Stimulated activated CD8-positive, alpha-beta memory T cell treated with anti-CD3 and anti-CD28 coated beads, Interleukin-7, amount 100 ng/mL, for 4 hours (primary cell): ENCODE data around the gene ZNF521.

Source experiments
- DNase-seq, 2 donors: peaks; one replicate each; pipeline ENCODE4 v3.0.0-alpha.2; 2020; ENCODE audit warnings: low read depth in 2 of 2

ZNF521 gene

DNA sequence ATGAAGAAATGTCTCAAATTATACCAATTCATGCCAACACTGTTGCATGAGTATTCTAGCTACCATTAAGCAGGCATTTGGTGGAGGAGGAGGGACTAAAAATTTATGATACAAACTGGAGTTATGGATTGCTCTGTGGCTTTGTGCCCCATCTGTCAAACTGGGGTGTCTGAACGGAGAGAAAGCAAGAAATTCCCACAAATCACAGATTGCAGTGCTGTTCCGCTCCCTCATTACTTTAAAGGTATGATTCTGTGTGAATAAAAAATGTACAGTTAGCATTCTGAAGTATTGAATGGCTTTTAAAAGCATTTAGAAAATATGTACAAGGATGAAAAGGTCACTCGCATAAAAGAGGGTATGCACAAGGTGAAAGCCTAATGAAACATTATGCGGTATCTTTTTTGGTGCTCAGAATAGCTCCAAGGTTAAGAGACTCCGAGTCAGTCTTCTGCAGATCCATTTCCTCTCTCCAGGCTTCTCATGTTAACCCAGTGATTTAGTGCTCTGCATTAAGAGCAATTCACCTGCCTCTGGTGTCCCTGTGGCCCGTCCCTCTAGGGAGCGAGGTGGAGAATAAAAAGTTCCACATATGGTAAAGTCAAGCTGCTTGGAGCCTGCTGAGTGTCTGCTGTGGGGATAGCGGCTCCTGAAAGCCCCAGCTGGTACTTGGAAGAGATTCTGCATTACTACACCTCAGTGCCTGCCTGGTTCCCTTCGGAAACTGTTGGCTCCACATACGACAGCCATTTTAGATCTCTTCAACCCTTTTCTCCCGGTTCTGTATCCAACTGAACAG, 184.2 kb downstream of the ZNF521 start:
- DNase-seq, result no peak

DNA sequence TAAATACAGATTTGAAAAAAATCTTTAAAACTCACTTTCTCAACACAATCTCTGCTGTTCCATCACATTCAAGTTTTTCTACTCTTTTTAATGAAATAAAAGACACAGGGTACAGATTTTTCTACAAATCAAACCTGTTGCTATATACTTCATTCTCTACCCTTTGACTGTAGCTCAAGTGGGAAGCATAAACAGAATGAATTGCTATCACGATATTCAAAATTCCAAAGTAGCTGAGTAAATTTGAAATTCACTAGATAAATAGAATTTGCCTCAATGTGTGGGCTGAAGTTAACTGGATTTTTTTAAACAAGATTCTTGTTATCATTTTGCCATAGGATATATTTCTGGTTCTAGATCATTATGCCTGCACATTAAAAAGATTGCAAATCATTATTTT, 185.9 kb downstream of the ZNF521 start:
- no peak for DNase-seq

DNA sequence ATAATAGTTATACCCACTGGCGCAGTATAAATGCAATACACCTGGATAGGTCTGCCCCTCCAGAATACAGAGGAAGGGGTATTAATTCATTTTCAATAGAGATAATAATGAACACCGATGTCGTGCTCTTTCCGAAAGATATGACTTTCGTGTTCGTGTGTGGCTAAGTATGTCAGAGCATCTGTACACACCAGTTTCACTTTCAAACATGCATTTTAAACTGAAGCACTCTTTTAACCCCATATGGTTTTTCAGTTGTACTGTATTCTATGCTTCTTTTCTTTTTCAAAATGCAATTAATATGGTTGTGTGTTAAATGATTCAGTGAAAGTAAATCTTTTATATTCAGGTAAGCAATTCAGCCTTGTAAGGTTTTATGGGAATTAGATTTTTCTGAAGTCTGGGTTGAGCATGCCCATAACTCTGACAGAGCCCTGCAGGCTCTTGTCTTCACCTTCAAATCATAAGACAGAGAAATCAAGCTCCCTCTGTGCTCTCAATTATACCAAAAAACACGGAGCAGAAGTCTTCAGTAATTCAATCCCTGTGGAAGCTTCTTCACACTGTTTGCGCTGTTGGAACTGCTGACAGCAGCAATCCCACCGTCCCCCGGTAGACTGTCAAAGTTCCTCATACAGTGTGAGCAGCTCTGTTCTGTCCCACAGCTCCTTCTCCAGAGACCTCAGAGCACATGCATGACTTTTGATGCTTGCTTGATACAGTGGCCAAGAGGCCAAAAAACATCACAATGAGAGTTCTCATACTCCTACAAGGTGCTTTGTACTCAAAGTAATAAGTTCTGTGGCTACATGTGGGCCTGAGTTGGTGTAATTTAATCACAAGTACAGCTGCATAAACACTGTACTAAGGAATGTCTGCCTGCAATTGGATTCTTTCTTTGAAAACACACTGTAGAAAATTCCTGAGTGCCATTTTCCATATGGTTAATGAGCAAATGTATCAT, 186.8 kb downstream of the ZNF521 start:
- DNase-seq, result no peak

DNA sequence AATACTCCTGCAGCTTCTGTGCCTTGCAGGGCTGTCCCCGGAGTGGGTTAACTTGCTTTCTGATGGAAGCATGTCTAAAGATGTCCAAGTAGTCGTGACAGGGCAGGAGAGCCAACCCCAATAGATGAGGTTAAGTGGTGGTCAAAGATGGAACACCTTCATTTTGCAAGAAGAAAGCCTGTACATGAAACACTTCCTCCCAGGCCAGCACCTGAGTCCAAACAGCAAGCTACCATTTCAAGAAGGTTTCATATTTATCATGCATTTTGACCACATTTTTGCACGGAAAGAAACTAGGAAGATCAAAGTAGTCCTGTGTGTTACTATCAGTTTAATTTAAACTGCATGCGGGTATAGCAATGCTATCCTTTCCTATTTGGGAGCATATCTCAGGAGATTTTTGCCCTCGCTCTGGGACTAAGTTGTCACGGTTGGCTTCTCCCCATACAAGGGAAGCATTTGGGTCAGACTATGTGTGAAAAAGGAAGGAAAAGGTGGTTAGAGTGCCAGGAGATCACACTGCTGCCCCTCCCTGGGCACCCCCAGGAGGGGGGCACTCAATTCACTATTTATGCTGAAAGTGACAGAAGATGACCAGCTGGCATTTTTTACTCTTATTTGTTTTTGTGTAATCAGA, 187.6 kb downstream of the ZNF521 start:
- DNase-seq, result no peak

DNA sequence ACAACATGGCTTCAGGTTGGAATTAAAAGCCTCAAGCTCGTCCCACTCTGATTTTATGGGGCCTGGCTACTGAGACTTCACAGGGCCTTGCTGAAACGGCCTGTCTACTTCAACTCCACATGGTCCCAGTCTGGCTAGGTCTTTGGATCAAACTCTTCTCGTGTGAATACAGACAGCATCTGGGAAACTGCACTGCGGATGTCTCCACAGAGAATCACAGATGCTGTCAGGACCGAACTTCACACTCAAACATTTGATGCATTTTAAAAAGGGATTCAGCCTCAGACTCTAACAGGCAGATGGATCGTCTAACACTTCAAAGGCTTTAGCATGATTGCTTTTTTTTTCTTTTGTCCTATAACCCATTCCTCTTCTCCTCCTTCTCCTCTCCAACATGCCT, 198.5 kb downstream of the ZNF521 start:
- DNase-seq, result no peak

DNA sequence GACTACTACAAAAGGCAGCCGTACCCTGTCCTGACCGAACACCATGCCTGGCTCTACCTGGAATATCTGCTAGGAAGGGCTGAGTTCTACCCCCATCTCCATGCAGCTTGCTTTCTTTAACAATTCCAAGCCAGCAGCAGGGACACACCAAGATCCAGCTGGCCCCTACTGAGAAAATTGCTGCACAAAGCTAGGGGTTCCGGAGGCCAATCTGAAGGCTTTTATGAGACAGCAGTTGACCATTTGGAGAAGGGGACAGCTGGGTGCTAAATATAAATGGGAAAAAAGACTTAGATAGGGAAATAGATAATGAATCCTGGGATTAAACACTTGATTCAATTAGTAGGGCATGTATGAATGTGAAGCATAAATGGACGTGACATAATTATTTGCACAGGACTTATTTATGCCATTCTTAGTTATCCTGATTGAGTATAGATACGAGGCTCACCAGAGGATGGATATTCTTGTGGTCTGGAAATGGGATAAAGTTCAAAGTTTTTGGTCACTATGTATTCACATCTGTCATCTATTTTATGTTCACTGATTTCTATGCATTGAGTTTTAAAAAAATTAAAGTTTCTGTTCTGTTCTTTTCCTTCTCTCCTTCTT, 204.0 kb downstream of the ZNF521 start:
- no peak for DNase-seq

DNA sequence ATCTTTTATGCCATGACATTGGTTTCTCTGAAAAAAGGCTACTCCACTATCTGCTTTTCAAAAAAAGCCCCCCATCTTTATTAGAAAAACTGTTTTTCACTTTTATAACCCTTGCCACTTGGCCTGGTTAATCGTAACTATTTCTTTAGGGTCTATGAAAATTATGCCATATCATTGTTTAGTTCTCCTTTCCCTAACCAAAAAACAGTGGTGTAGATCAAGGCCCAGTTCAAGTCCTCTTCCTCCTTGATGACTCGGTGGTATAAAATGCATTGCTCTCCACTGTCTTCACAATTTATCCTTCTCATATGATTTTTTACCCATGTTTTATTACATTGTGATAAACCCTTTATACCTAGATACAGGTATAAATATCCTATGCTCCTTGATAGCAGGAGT, 205.5 kb downstream of the ZNF521 start:
- DNase-seq, result no peak

DNA sequence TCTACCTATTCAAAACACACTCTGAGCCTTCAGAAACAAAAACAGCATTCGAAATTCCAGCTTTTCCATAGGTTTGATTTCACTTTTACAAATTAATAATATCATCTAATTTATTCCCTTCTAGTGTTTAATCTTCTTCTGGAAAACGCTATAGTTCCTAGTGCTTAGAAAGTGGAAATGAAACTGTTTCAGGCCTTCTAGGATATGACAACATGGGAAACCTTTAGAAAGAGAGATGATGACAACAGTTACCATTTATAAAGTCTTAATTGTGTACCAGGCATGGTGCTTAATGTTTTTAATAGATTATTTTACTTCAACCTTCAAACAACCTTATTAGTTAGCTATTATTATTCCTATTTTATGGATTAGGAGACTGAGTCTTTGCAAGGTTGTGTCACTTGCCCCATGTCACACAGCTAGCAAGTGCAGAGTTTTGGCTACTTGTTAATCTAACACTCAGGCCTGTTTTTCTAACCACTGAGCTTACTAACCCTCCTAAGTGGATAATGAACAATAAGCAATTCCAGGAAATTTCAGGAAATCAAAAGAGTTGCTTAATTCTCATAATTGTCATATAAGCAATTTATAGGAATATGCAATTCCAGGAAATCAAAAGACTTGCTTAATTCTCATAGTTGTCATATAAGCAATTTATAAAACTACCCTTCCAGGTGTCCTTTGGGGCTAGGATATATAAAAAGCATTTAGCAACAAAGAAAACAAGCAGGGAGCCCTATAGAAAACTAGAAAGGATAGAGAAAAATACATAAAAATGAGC, 206.0 kb downstream of the ZNF521 start:
- no peak for DNase-seq

DNA sequence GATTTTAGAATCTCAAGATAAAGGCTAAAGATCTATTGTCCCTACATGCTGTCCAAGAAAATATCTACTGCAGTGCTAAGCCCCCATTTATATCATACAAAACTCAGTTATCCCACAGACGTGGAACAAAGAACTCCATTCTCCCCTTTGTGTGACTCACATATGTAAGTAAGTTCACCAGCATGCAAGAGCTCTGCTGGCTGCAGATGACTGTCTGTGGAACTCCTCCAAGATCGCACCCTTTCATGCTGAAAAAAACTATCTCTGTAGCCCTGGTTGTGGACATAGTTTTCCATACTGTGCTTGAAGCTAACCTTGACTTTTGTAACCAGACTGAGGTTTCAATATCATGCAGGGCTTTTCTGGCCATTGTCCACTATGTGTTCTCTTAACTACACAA, 207.1 kb downstream of the ZNF521 start:
- no peak for DNase-seq

DNA sequence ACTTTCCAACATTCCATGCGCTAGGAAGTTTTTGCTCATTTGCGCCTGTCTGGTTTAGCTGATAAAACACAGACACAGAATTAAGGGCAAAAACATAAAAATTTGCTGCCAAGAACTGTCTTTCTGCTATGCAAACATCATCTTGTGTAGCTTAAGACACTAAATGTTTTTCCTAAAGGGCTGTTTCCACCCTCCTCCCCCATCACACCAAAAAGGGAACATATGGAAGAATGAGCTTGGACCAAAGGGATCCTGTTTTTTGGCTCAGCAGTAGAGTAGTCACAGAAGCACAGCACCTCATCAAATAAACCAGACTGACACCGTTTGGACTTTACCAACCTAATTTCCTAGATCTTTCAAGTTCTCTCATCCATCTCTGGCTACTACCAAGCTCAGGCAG, 210.1 kb downstream of the ZNF521 start:
- no peak for DNase-seq

DNA sequence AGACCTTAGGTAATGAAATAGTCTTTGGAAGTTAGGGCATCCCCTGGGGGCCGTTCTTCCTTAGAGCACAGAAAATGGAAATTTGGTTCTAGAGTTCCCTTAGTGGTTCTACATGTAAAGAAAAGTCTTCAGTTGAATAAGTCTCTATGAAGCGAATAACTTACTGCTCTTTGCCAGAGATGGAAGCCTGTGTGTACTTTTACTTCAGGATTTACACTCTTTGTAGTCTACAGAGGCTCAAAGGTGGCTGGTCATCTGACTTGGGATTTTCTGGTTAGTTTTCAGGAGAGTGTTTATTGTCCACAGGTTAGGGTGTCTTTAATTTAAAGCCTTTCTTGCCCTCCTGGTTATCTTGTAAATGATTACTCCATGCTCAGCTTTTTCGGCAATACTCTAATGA, 210.6 kb downstream of the ZNF521 start:
- DNase-seq, result no peak

DNA sequence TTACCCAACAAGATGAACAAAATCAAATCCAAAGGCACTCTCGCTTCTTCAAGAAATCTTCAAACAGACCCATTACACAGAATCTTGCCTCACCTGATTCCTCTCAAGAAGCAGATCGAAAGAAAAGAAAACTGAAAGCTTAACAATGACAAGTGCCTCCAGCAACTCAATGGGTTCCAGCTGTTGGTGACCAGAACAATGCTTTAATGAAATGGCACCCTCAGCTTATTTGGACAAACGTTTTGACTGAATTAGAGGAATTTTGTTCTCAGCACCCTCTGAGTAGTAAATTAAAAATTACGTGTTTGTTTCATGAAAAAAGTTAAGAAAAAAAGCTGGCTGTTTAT, 211.0 kb downstream of the ZNF521 start:
- no peak for DNase-seq

DNA sequence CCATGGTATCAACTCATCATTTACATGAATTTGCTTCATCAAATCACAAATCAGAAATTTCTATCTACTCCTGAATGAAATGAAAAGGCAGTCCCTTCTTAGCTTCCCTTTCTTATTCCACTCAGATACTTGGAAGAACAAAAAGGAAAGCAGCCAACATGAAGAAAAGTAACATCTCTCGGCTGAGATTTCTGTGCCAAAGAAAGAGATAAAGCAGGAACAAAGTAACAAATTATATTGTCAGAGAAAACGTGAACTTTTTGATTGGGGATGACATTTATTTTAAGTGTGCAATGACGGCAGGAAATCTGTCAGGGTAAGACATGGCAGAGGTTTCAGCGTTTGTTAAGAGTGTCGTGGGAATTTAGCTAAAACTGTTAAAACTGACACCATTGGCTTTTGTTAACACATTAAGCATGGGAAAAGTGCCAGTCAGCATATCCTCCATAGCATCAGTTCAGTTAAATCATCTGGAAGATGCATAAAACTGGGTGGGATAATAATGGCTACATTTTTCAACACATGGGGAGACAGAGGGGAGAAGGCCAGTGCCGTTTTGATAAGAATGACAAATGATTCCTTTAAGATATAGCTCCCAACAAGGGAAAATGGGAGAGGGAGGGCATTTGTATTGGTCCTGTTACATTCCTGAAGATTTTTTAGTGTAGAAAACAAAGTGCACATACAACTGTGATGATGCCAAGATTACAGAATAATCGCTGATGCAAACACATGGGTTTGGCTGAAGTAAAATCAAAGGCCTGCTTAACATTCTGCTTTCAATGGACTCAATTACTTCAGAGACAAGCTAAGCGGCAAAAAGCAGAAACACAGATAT, 211.6 kb downstream of the ZNF521 start:
- no peak for DNase-seq

DNA sequence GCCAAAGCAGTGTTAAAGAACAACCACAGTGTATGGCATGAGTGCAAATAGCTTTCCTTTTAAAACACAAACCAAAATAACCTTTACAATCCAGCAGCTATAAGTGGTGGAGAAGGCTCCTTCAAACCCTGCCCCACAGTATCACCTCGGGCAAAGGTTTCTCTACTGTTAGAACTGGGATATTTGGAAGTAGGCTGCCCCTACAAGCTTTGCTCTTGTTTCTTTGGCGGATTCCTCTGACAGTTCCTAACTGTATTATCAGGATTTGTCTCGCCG, 214.8 kb downstream of the ZNF521 start:
- no peak for DNase-seq

DNA sequence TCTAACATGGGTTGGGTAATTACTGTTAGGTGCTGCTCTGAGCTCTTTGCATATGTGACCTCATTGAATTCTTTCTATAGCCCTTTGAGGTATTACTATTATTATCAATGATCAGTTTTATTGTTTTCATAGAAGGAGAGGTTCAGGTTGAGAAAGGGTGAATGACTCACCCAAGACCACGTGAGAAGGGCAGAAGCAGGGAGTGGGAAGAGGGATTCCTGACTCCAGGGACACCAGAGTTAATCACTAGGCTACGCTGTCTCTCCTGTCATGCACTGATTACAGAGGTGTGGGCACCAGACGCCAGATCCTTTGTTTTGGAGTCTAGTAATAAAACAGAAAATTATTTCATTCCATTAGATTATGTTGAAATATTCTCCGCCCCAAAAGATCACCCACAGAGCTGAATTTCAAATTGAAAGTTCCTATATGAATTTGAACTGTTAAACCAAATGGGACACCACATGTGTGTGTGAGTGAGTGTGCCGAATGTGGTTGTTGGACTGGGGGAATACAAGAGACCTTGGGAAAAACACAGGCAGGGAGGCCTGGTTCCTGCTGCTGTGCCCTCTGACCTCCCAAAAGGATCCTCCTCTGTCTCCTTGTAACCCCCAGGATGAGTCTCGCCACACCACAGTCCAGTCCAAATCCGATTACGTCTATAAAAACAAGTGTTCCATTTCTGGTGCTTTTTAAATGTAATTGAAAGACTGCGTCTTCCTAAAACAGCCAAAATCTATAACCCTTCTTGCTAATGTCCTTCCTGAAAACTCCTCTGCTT, 215.4 kb downstream of the ZNF521 start:
- DNase-seq, result no peak

DNA sequence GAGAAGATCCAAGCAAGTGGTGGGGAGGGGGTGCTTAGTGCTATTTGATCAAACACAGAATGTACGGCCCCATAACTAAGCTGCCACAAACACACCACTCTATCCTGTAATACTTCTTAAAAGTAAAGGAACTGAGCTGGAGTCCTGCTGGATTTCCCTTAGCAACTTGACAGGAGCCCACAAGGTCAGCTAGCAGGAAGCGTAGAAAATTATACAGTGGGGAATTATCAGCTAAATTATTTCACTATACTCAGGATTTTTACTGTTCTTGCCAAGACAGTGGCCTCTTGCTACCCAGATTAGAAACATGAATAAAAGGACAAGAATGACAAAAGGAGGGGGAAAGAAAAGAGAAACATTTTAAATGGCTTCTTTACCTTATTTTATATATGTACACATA, 217.1 kb downstream of the ZNF521 start:
- DNase-seq, result no peak

DNA sequence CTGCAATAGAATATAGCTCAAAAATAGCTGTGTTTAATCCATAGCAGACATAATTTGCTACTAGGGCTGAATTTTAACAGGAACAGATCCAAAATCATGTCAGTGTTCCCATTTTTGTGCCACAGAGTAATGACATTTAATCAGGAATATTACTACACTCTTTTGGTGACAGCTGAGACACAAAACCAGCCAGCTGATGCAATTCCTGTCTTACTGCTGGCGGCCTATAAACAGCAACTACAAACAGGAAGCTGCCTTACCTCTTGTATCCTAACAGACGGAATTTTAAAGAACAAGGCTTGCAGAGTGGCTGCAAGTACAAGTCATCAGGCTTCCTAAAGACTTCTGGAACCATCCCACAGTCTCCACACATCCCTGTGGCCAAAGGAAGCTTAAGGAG, 218.1 kb downstream of the ZNF521 start:
- no peak for DNase-seq

DNA sequence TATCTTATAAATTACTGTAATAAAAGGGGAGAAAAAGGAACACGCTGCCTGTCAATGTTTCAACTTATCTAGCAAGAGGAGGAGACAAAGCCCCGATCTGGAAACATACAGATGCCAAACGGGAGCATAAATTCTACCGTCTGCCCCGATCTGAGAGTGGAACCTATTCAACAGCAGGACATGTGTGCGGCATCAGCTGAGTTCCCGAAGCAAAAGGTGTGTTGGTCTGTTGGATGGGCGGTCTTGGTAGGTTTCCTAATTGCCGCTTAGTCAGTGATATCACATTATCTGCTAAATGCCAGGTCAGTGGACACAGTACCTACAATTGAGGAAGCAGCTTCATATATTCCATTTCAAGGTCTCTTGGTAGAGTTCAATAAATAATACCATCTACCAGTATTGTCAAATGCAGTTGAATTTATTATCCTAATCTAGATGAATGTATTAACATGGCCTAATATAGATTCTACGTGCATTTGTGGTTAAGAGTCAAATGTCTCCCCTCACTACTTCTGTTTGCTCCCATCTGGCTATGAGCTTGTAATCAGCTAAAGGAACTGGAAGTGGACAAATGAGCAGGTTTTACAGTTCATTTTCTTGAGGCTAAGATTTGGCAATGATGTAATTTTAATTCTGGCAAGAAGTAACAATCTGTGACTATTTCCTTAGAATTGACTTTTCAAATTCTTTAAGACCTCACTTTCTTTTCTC, 219.0 kb downstream of the ZNF521 start:
- no peak for DNase-seq

DNA sequence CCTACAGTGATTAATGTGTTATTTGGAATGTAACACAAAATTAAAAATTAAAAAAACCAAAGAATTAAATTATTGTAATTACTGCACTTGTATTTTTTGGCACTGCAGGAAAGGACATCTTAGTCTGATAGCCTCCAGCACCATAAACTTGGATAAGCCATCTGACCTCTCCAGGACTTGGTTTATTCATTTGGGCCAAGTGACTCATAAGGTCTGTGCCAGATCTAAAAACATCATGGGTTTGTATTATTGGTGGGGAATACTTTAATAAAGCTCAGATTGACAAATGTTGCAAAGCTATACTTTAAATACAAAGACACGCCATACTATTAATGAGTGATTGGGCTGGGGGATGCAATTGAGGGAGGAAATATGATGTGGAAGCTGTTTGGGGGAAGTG, 225.2 kb downstream of the ZNF521 start:
- no peak for DNase-seq
